ENCODE results near the gene LINC00305.

The LINC00305 gene

GRCh38 chr18:64111950-64112349 lies 36.9 kb downstream of the LINC00305 start:
- no peak for DNase-seq

- DNase-seq = no peak
Measured at GRCh38 chr18:64110692-64111480, 38.0 kb downstream of the LINC00305 start.

- DNase-seq = no peak
Measured at GRCh38 chr18:64103986-64104385, 44.9 kb downstream of the LINC00305 start.

GRCh38 chr18:64100116-64100922 lies 48.6 kb downstream of the LINC00305 start:
- DNase-seq = no peak

GRCh38 chr18:64099244-64099643 lies 49.6 kb downstream of the LINC00305 start:
- DNase-seq = no peak

GRCh38 chr18:64097497-64097896 lies 51.4 kb downstream of the LINC00305 start:
- DNase-seq = no peak

GRCh38 chr18:64095056-64095455 lies 53.8 kb downstream of the LINC00305 start:
- DNase-seq = no peak

GRCh38 chr18:64094210-64094609 lies 54.7 kb downstream of the LINC00305 start:
- DNase-seq = no peak

- DNase-seq = no peak
Measured at GRCh38 chr18:64091526-64091925, 57.4 kb downstream of the LINC00305 start.

- DNase-seq = no peak
Measured at GRCh38 chr18:64090876-64091275, 58.0 kb downstream of the LINC00305 start.

GRCh38 chr18:64083916-64084315 lies 65.0 kb downstream of the LINC00305 start:
- no peak for DNase-seq

- no peak for DNase-seq
Measured at GRCh38 chr18:64082513-64082912, 66.4 kb downstream of the LINC00305 start.

GRCh38 chr18:64082054-64082453 lies 66.8 kb downstream of the LINC00305 start:
- DNase-seq = no peak

GRCh38 chr18:64073971-64074370 lies 74.9 kb downstream of the LINC00305 start:
- no peak for DNase-seq

GRCh38 chr18:64055019-64055418 lies 93.9 kb downstream of the LINC00305 start:
- DNase-seq = no peak

GRCh38 chr18:64053246-64053645 lies 95.6 kb downstream of the LINC00305 start:
- no peak for DNase-seq

- no peak for DNase-seq
Measured at GRCh38 chr18:64052772-64053171, 96.1 kb downstream of the LINC00305 start.

GRCh38 chr18:64044616-64045015 lies 104.3 kb downstream of the LINC00305 start:
- DNase-seq = no peak

GRCh38 chr18:64042728-64043358 lies 106.0 kb downstream of the LINC00305 start:
- no peak for DNase-seq

- DNase-seq = no peak
Measured at GRCh38 chr18:64037812-64038414, 111.0 kb downstream of the LINC00305 start.

- DNase-seq = no peak
Measured at GRCh38 chr18:64032312-64032711, 116.6 kb downstream of the LINC00305 start.

GRCh38 chr18:64031411-64031810 lies 117.5 kb downstream of the LINC00305 start:
- DNase-seq = no peak
